Psoas muscle (tissue), 8 donors: ENCODE results near the gene INHBB. TPM values are rescaled to one million over a fixed set of nuclear protein-coding genes. Genes with fewer than 3 reads are reported as not detected.

Experiments used
- ATAC-seq, 4 donors: fragments of 200-7000 bp; cut with Tn5 transposase; one replicate each; pipeline ENCODE4 v1.9.1; 2020; ENCODE audit warnings: moderate library complexity in 3 of 4, mild to moderate bottlenecking in 2 of 4
- DNase-seq, 2 donors: peaks; one replicate each; pipeline ENCODE4 v3.0.0-alpha.2; 2020
- H3K27ac ChIP-seq: fragments of 200-600 bp; one replicate; pipeline ENCODE4 v1.8.0; 2022
- H3K27me3 ChIP-seq, 3 donors: fragments of 200-600 bp in 1 of 3; one replicate each; pipeline versions ENCODE4 v1.6.1 to v1.8.0; 2013 to 2022; ENCODE audit warnings: low read length in 2 of 3, mild to moderate bottlenecking in 2 of 3, moderate library complexity in 1 of 3; ENCODE audit not compliant: insufficient read depth in 3 of 3
- H3K36me3 ChIP-seq, 2 donors: fragments of 200-600 bp in 1 of 2; one replicate each; pipeline versions ENCODE4 v1.6.1 to v1.8.0; 2013 to 2022; ENCODE audit warnings: low read depth in 1 of 2, mild to moderate bottlenecking in 1 of 2, moderate library complexity in 1 of 2; ENCODE audit not compliant: insufficient read depth in 1 of 2
- H3K4me1 ChIP-seq: fragments of 200-600 bp; one replicate; pipeline ENCODE4 v1.8.0; 2022
- H3K4me3 ChIP-seq: fragments of 200-600 bp; one replicate; pipeline ENCODE4 v1.8.0; 2022; ENCODE audit warnings: mild to moderate bottlenecking
- H3K9me3 ChIP-seq: fragments of 200-600 bp; one replicate; pipeline ENCODE4 v1.8.0; 2022
- CTCF ChIP-seq: fragments of 200-600 bp; IDR thresholded peaks from one replicate; pipeline ENCODE4 v1.8.0; 2022; ENCODE audit warnings: antibody characterized with exemption
- WGBS, 3 donors: extraction: QIAGEN DNeasy Blood & Tissue Kit; methylation state at CpG; one replicate each; pipeline versions ENCODE4 v1.1.6 to v1.1.7; 2013; 5-methylcytosine and 5-hydroxymethylcytosine counted together
- intact Hi-C, 2 donors: fragments of 100-400 bp; cut with DNase I; formaldehyde crosslinking; loops; one replicate each; pipeline versions ENCODE4 v1.11.0 to v1.14.2; 2022
- polyA plus RNA-seq, 3 donors: library from polyadenylated mRNA; stranded (reverse); fragments of 200-250 nt; gene quantifications; one replicate each; pipeline ENCODE4 v1.2.3, GENCODE V29; 2013
- total RNA-seq, 4 donors: library from RNA; stranded (reverse); fragmentation: NEBNext Ultra II Directional in 2 of 4; extraction: Animal tissue kit (Norgen Biotek cat#: 25700) in 2 of 4; gene quantifications; one replicate each; pipeline versions ENCODE4 v1.2.1 to v1.2.4, GENCODE V29; 2021 to 2023
- donor health status: healthy with polysubstance abuse.
- donor health status: DM: no; HTN: no; CAD: no; lungs with moderate emphysema.
- donor health status: Bipolar disorder and iron deficiency.
- donor health status: healthy.
- donor health status: DM: yes; HTN: yes; CAD: no.
- donor health status: DM: no; HTN: no; CAD: no.
- donor health status: DM: no; HTN: no; CAD: no.
- donor health status: DM: yes; HTN: yes; CAD: no.

INHBB gene
- total and polyA plus RNA-seq, 7 donors, result 2.9 to 20.0 (median 13.4) TPM

GRCh38 chr2:120352696-120353590 is 7.0 kb downstream of the INHBB start:
- no peaks in the 10 kb centered on the region for H3K9me3 ChIP-seq
- intact Hi-C loops, result loop anchor here in 1 of 2 donors (5.0 kb wide), 1 partner anchor 99 kb away; no protein-coding TSS in a partner anchor
- no peak for ATAC-seq
- H3K4me3 ChIP-seq, result no peak overlapping the region
- TF ChIP-seq CTCF, result no peak
- 79 to 86% (median 86%) methylated on average over 15 of the region's 15 CpGs for WGBS, 3 donors
- DNase-seq, result peak in 1 of 2 donors; percentile 48
- H3K27me3 ChIP-seq, result no peaks in the 10 kb centered on the region
- H3K27ac ChIP-seq, result no peak overlapping the region
- H3K36me3 ChIP-seq, result peaks cover 0 to 10% of the 10 kb centered on the region in 2 donors
- H3K4me1 ChIP-seq, result no peaks in the 10 kb centered on the region

- H3K36me3 ChIP-seq, result peaks cover 0 to 10% of the 10 kb centered on the region in 2 donors
Observed at GRCh38 chr2:120353591-120353898, 7.6 kb downstream of the INHBB start.

GRCh38 chr2:120353931-120354330 is 8.0 kb downstream of the INHBB start:
- 92 to 96% (median 94%) methylated on average over 10 of the region's 10 CpGs for WGBS, 3 donors
- H3K36me3 ChIP-seq, result peaks cover 0 to 10% of the 10 kb centered on the region in 2 donors
- DNase-seq, result peak; percentile 2 to 36
- intact Hi-C loops, result loop anchor here in 1 of 2 donors (5.0 kb wide), 1 partner anchor 98 kb away; no protein-coding TSS in a partner anchor
- no peak for TF ChIP-seq CTCF
- no peaks in the 10 kb centered on the region for H3K27me3 ChIP-seq
- no peak overlapping the region for H3K27ac ChIP-seq
- no peak overlapping the region for H3K4me3 ChIP-seq
- H3K4me1 ChIP-seq, result no peaks in the 10 kb centered on the region
- H3K9me3 ChIP-seq, result no peaks in the 10 kb centered on the region
- ATAC-seq, result no peak

More at GRCh38 chr2:120353591-120353898, 7.6 kb downstream of the INHBB start:
- TF ChIP-seq CTCF, result no peak
- no peak overlapping the region for H3K27ac ChIP-seq
- DNase-seq (no peak), ATAC-seq (no peak)
- intact Hi-C loops, result loop anchor here in 1 of 2 donors (5.0 kb wide), 1 partner anchor 99 kb away; no protein-coding TSS in a partner anchor
- no peaks in the 10 kb centered on the region for H3K27me3 ChIP-seq
- WGBS, 3 donors, result 89 to 95% (median 94%) methylated on average over 5 of the region's 5 CpGs
- no peak overlapping the region for H3K4me3 ChIP-seq
- no peaks in the 10 kb centered on the region for H3K9me3 ChIP-seq
- no peaks in the 10 kb centered on the region for H3K4me1 ChIP-seq

GRCh38 chr2:120354467-120354866 is 8.5 kb downstream of the INHBB start:
- ATAC-seq (peak in 1 of 4 donors; percentile 5), DNase-seq (peak; percentile 7 to 23)
- TF ChIP-seq CTCF, result no peak
- H3K9me3 ChIP-seq, result no peaks in the 10 kb centered on the region
- H3K36me3 ChIP-seq, result peaks cover 0 to 7% of the 10 kb centered on the region in 2 donors
- intact Hi-C loops, result loop anchor here in 1 of 2 donors (5.0 kb wide), 1 partner anchor 98 kb away; no protein-coding TSS in a partner anchor
- no peaks in the 10 kb centered on the region for H3K27me3 ChIP-seq
- no peak overlapping the region for H3K4me3 ChIP-seq
- 87 to 91% (median 91%) methylated on average over 15 of the region's 15 CpGs for WGBS, 3 donors
- no peak overlapping the region for H3K27ac ChIP-seq
- no peaks in the 10 kb centered on the region for H3K4me1 ChIP-seq
